ENCODE data around the gene PLCD3. TPM values are rescaled to one million over a fixed set of nuclear protein-coding genes. Genes with fewer than 3 reads are reported as not detected.
A peak's percentile ranks its signal among the peaks of the same experiment; 100 is the strongest.

PLCD3 gene
- total and polyA plus RNA-seq, 2 of the 13 experiments (the other 11 are each of a cell fraction or from before 2014, with no cell fraction given) = 11.3 to 39.1 TPM

DNA sequence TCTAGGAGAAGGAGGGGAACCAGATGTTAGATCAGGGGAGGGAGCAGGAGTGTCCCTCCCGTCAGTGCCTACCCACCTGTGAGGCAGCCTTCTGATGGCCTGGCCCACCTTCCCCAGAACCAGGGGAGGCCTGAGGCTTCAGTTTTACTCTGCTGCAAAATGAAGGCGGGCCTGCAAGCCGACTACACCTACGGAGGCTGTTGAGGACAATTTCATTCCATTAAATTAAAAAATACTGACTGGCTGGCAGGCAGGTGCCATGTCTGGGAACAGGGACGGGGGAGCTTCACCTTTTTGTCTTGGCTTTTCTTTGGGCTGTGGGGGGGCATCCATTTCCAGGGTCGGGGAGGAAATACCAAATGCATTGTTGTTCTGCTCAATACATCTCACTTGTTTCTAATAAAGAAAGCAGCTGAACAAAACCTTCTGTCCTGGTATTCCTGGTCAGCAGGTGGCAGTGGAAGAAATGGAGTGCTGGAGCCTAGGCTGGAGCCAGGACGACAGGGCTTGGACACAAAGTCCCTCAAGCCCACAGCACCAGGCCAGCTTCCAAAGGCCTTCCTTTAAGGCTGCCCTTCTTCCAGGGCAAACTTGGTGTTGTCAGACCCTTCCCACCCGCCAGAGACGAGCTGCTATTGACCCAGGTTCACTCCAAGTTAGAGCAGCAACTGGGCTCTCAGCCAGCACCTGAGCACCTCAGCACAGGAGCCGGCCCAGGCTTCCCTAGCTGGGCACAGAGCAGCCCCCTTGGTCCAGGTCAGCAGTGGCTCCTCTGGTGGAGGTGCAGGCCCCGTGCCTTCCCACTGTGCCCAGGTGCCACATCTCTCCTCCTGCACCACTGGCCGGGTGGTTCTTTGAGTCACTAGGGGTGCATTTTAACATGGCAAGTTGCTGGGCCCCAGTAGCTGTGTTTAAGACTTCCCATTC lies 23.5 kb downstream of the PLCD3 start (continued):
- no peak for TF ChIP-seq ZNF598 (CRISPR knock-in tag; IDR thresholded peaks at IDR 0.05; ENCODE audit: borderline replicate concordance)
- TF ChIP-seq ZNF451 (CRISPR knock-in tag; IDR thresholded peaks at IDR 0.05) = no peak
- TF ChIP-seq, protein P1, sequence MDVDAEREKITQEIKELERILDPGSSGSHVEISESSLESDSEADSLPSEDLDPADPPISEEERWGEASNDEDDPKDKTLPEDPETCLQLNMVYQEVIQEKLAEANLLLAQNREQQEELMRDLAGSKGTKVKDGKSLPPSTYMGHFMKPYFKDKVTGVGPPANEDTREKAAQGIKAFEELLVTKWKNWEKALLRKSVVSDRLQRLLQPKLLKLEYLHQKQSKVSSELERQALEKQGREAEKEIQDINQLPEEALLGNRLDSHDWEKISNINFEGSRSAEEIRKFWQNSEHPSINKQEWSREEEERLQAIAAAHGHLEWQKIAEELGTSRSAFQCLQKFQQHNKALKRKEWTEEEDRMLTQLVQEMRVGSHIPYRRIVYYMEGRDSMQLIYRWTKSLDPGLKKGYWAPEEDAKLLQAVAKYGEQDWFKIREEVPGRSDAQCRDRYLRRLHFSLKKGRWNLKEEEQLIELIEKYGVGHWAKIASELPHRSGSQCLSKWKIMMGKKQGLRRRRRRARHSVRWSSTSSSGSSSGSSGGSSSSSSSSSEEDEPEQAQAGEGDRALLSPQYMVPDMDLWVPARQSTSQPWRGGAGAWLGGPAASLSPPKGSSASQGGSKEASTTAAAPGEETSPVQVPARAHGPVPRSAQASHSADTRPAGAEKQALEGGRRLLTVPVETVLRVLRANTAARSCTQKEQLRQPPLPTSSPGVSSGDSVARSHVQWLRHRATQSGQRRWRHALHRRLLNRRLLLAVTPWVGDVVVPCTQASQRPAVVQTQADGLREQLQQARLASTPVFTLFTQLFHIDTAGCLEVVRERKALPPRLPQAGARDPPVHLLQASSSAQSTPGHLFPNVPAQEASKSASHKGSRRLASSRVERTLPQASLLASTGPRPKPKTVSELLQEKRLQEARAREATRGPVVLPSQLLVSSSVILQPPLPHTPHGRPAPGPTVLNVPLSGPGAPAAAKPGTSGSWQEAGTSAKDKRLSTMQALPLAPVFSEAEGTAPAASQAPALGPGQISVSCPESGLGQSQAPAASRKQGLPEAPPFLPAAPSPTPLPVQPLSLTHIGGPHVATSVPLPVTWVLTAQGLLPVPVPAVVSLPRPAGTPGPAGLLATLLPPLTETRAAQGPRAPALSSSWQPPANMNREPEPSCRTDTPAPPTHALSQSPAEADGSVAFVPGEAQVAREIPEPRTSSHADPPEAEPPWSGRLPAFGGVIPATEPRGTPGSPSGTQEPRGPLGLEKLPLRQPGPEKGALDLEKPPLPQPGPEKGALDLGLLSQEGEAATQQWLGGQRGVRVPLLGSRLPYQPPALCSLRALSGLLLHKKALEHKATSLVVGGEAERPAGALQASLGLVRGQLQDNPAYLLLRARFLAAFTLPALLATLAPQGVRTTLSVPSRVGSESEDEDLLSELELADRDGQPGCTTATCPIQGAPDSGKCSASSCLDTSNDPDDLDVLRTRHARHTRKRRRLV (CRISPR knock-in tag; IDR thresholded peaks at IDR 0.05) = no peak
- TF ChIP-seq ZNF484 (CRISPR knock-in tag; IDR thresholded peaks at IDR 0.05; ENCODE audit: borderline replicate concordance, low read depth) = no peak
- TF ChIP-seq, protein P2, sequence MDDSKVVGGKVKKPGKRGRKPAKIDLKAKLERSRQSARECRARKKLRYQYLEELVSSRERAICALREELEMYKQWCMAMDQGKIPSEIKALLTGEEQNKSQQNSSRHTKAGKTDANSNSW (CRISPR knock-in tag; IDR thresholded peaks at IDR 0.05; ENCODE audit: borderline replicate concordance) = no peak
- TF ChIP-seq, protein P3, sequence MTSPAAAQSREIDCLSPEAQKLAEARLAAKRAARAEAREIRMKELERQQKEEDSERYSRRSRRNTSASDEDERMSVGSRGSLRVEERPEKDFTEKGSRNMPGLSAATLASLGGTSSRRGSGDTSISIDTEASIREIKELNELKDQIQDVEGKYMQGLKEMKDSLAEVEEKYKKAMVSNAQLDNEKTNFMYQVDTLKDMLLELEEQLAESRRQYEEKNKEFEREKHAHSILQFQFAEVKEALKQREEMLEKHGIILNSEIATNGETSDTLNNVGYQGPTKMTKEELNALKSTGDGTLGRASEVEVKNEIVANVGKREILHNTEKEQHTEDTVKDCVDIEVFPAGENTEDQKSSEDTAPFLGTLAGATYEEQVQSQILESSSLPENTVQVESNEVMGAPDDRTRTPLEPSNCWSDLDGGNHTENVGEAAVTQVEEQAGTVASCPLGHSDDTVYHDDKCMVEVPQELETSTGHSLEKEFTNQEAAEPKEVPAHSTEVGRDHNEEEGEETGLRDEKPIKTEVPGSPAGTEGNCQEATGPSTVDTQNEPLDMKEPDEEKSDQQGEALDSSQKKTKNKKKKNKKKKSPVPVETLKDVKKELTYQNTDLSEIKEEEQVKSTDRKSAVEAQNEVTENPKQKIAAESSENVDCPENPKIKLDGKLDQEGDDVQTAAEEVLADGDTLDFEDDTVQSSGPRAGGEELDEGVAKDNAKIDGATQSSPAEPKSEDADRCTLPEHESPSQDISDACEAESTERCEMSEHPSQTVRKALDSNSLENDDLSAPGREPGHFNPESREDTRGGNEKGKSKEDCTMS (CRISPR knock-in tag; conservative IDR thresholded peaks at IDR 0.05) = no peak
- no peak for TF ChIP-seq KLF16 (CRISPR knock-in tag; IDR thresholded peaks at IDR 0.05)
- TF ChIP-seq ZNF776 (CRISPR knock-in tag; IDR thresholded peaks at IDR 0.05) = no peak
- TF ChIP-seq ZNF354B (CRISPR knock-in tag; IDR thresholded peaks at IDR 0.05) = no peak
- no peak for TF ChIP-seq SRSF9 (IDR thresholded peaks at IDR 0.05; ENCODE audit: borderline replicate concordance, insufficient read depth, low read depth, low read length, poor library complexity, severe bottlenecking)
- no peak for TF ChIP-seq ZNF256 (CRISPR knock-in tag; conservative IDR thresholded peaks at IDR 0.05)
- TF ChIP-seq MEF2D (CRISPR knock-in tag; IDR thresholded peaks at IDR 0.05) = no peak
- no peak for TF ChIP-seq ZNF121 (CRISPR knock-in tag; IDR thresholded peaks at IDR 0.05)
- no peak for TF ChIP-seq ZNF430 (CRISPR knock-in tag; IDR thresholded peaks at IDR 0.05)
- TF ChIP-seq STAG1 (CRISPR knock-in tag; IDR thresholded peaks at IDR 0.05) = peak; percentile 65
- TF ChIP-seq EP300 (IDR thresholded peaks at IDR 0.05; ENCODE audit: low read depth in 2 of 2, low read length in 2 of 2) = no peak
- TF ChIP-seq EP300 (CRISPR knock-in tag; IDR thresholded peaks at IDR 0.05; ENCODE audit: borderline replicate concordance) = no peak
- TF ChIP-seq ZNF547 (CRISPR knock-in tag; IDR thresholded peaks at IDR 0.05) = 0 out of 2 replicates have a peak, but pooled peaks have one; percentile 54
